ENCODE results near the gene MCEMP1.

DNA sequence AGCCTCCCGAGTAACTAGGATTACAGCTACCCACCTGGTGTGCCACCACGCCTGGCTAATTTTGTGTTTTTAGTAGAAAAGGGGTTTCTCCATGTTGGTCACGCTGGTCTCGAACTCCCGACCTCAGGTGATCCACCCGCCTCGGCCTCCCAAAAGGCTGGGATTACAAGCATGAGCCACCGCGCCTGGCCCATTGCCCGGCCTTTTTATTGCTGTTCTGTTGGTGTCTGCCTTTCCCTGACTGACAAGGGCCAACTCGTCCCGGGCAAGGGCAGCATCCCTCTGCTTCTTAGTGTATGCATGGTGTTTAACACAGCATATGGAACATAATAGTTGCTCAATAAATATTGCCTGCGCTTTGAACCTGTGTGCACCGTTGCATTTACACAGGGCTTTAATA, 14.2 kb upstream of the MCEMP1 start:
- TF ChIP-seq CTCF (IDR thresholded peaks at IDR 0.05): no peak
- no peak for TF ChIP-seq POLR2A (IDR thresholded peaks at IDR 0.05)
